Activated CD4-positive, alpha-beta T cell treated with anti-CD3 and anti-CD28 coated beads for 24 hours (primary cell): Measurements from ENCODE around the gene RBP4.
A peak's percentile ranks its signal among the peaks of the same experiment; 100 is the strongest.
"Not testable (repeated sequence)": the region's sequence is repeated elsewhere in the genome, so short reads cannot be mapped to it uniquely, and the experiment has no call there.

ENCODE experiments used
- DNase-seq, 2 donors: peaks; one replicate each; pipeline ENCODE4 v3.0.0-alpha.2; 2020; ENCODE audit warnings: low read depth in 2 of 2

RBP4 gene

GRCh38 chr10:93566435-93567276 lies 34.4 kb downstream of the RBP4 start, which contains the start of gene FFAR4:
TSS of gene FFAR4 (plus strand) at chr10:93566665. CDS start at chr10:93566721, 56 bp downstream.
- no peak for DNase-seq

DNA sequence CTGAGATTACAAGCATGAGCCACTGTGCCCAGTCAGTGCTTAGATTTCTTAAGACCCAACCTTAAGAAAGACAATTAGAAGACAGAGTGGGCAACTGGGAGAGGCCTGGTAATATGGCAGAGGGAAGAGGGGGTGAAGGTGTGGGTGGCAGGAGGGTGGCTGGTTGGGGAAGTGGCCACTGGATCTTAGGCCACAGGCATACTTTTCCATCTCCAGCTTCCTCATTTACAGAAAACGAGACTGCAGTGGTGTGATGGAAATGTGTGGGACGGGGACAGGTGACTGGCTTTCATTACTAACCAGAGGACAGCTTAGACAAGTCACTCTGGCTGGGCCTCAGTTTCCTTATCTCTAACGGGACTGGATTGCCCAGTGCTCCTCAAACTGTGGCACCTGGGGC lies 35.6 kb downstream of the RBP4 start:
- no peak for DNase-seq

- no peak for DNase-seq
Observed at GRCh38 chr10:93560541-93560940, 40.5 kb downstream of the RBP4 start.

DNA sequence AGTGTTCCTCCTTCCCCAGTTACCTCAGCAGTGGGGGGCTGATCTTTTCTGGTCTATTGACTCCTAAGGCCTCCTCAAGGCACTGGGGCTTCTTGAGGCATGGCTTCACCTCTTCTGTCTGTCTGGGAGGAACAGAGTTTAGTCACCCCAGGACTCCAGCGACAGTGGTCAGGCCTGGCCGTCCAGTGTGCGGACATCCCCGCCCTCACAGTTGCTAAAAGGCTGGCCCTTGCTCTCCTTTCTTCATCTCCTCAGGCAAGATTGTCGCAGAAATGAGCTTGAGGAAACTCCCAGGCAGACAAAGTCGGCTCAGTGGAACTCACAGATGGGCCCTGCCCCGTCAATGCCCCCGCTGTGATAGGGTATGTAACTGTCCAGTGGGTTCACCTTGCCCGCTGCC lies 41.5 kb downstream of the RBP4 start:
- no peak for DNase-seq

DNA sequence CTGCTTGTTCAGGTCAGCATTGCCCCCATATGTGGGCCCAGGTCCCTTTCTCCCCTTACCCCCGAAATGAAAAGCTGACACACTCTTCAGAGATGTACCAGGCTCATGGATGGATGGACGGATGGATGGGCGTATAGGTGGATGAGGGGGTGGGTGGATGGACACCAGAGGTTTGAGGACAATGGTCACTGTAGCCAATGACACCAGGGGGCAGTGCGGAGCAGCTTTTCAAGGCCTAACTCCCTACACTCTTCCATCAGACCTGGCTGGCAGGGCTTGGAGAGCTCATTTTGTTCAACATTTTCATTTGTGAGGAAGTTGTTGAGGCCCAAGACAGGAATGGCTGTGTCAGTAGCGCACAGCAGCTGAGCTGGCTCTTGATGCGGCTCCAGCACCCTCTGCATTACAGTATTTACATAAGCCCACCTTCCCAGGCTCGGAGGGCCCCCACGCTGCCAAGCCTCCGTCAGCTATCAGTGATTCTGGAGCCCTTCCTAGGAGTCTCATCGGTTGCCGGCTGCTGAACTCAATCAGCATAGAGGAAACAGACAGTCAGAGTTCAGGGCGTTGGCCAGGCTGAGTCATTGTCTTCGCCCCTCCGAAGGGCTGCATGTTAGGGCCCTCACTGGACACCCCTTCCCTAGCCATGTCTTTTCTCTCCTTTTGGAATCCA lies 46.1 kb downstream of the RBP4 start:
- DNase-seq = peak; percentile 11 to 45

DNA sequence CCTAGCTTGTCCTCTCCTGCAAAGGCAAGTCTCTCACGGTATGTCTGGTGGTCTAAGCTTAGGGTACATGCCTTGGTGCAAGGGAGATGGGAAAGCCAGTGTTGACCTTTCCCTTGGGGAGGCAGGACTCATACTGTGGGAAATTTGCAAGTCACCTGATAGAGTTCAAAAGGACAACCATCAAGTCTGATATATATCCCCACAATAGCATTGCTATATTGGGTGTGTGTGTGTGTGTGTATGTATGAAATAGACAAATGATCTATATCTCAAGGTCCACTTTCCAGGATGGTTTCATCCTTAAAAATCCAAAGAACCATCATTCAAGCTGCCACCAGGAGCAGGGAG lies 46.7 kb downstream of the RBP4 start:
- DNase-seq = no peak

GRCh38 chr10:93553482-93554315 lies 47.3 kb downstream of the RBP4 start:
- no peak for DNase-seq

DNA sequence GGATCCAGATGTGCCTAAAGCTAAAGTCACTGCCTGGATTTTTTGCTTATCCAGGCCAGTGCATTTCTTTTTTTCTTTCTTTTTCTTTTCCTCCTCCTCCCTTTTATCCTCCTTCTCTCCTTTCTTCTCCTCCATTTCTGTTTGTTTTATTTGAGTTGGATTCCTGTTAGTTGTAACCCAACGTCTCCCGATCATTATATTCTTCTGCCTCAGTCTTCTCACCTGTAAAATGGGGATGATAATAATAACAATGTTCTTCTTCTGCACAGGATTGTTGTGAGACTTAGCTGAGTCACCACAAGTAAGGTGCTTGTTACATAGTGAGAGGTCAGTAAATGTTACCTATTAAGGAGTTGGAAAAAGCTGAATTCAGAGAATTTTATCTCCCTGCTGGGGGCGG lies 48.3 kb downstream of the RBP4 start:
- no peak for DNase-seq

GRCh38 chr10:93550606-93551005 lies 50.4 kb downstream of the RBP4 start:
- no peak for DNase-seq

GRCh38 chr10:93548376-93549071 lies 52.5 kb downstream of the RBP4 start:
- DNase-seq = no peak

GRCh38 chr10:93547522-93547921 lies 53.5 kb downstream of the RBP4 start:
- DNase-seq = no peak

DNA sequence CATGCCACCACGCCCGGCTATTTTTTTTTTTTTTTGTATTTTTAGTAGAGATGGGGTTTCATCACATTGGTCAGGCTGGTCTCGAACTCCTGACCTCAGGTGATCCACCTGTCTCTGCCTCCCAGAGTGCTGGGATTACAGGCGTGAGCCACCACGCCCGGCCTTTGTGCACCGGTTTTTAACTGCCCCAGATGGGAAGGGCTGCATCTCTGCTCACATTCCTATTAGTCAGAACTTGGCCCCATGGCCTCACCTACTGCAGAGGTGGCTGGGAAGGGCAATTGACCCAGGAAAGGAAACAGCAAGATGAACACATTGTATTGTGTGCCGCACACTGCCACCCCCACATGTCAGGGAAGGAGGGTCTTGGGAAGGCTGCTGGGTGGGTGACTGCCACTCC lies 54.0 kb downstream of the RBP4 start:
- not testable (repeated sequence) for DNase-seq

- no peak for DNase-seq
Observed at GRCh38 chr10:93542358-93542791, 58.7 kb downstream of the RBP4 start.
